Large intestine (tissue), 3 donors: ENCODE measurements around the gene CFAP65. TPM values are rescaled to one million over a fixed set of nuclear protein-coding genes. Genes with fewer than 3 reads are reported as not detected.

ENCODE experiments used
- DNase-seq, 2 donors: peaks; one replicate each; pipeline versions ENCODE4 v3.0.0 to v3.0.0-alpha.2; 2013
- H3K27ac ChIP-seq: one replicate; pipeline ENCODE4 v1.5.1; 2013; ENCODE audit warnings: low read length
- H3K27me3 ChIP-seq: 2 replicates; pipeline ENCODE4 v1.6.1; 2013; ENCODE audit warnings: low read length; ENCODE audit not compliant: control insufficient read depth, insufficient read depth
- H3K36me3 ChIP-seq: 2 replicates; pipeline ENCODE4 v1.6.1; 2013; ENCODE audit warnings: low read length; ENCODE audit not compliant: control insufficient read depth, insufficient read depth
- H3K4me1 ChIP-seq: one replicate; pipeline ENCODE4 v1.6.1; 2013; ENCODE audit warnings: low read length; ENCODE audit not compliant: control insufficient read depth, insufficient read depth
- H3K4me3 ChIP-seq: one replicate; pipeline ENCODE4 v1.5.1; 2013; ENCODE audit warnings: low read length
- H3K9me3 ChIP-seq: one replicate; pipeline ENCODE4 v1.6.1; 2013; ENCODE audit warnings: mild to moderate bottlenecking, low read depth, low read length, moderate library complexity; ENCODE audit not compliant: control insufficient read depth
- WGBS: methylation state at CpG from one replicate; pipeline ENCODE4 v1.1.5; 2013; ENCODE audit warnings: low lambda C conversion rate; ENCODE audit not compliant: insufficient coverage; 5-methylcytosine and 5-hydroxymethylcytosine counted together
- polyA plus RNA-seq: library from polyadenylated mRNA; unstranded; fragments of 120-200 nt; gene quantifications from one replicate; pipeline ENCODE4 v1.2.1, GENCODE V29; 2013

Gene CFAP65
- polyA plus RNA-seq, 1 donor, result 3.4 TPM

DNA sequence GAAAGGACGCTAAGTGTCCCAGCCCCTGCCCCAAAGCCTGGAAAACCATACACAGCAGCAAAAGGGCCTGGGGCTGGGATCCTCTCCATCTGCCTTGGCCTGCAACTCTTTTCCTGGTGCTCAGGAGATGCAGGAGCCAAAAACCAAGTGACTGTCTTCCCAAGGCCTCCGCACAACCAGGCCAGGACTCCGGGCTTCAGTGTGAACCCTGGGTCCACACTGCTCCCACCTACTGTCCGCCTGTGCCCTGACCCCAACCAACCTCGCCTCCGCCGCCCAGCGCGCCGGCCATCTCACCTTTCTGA, 57.4 kb downstream of the CFAP65 start:
- no CpG with 5 or more reads among the region's 10 CpGs for WGBS
- DNase-seq, result no peak
- H3K27me3 ChIP-seq, result peaks cover 93% of the 10 kb centered on the region
- no peak overlapping the region for H3K27ac ChIP-seq
- H3K36me3 ChIP-seq, result no peaks in the 10 kb centered on the region
- peaks cover 13% of the 10 kb centered on the region for H3K4me1 ChIP-seq
- peaks cover 13% of the 10 kb centered on the region for H3K9me3 ChIP-seq
- H3K4me3 ChIP-seq, result peak overlapping the region; percentile 16

DNA sequence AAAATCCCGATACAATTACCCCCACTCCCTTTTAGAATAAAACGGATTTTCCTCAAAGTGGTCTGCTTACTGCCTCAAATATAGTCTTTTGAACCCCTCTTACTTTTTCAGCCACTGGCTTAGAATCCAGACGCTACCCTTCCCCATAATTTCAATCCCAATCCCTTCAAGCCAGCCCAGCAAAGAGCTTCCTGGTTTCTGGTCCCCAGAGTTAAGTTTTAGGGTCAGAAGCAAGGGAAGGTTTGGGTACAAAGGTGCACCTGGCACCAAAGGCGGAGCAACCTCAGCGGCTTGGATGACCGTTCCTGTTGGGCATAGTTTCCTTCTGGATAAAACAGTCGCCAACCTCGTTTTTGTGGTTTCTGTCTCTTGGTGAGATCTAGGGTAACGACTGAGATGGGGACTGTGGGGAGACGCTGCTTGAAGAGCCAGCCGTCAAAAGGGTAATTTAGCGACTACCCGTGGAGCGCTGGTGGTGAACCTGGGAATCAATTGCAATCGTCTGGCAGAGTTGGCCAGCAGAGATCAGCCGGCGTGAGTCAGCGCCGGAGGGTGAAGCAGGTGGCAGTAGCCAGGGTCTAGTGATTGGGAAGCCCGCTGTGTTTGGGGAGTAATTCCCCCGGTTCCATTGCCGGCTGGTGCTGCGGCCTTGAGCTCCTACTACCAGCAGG, 57.9 kb downstream of the CFAP65 start:
- Histone ChIP-seq H3K27ac (no peak overlapping the region), H3K4me3 (peak overlapping the region; percentile 16), H3K9me3 (peaks cover 13% of the 10 kb centered on the region), H3K36me3 (no peaks in the 10 kb centered on the region), H3K4me1 (peaks cover 13% of the 10 kb centered on the region), H3K27me3 (peaks cover 93% of the 10 kb centered on the region)
- DNase-seq, result no peak
- WGBS, result 60% methylated on average over 1 of the region's 23 CpGs

DNA sequence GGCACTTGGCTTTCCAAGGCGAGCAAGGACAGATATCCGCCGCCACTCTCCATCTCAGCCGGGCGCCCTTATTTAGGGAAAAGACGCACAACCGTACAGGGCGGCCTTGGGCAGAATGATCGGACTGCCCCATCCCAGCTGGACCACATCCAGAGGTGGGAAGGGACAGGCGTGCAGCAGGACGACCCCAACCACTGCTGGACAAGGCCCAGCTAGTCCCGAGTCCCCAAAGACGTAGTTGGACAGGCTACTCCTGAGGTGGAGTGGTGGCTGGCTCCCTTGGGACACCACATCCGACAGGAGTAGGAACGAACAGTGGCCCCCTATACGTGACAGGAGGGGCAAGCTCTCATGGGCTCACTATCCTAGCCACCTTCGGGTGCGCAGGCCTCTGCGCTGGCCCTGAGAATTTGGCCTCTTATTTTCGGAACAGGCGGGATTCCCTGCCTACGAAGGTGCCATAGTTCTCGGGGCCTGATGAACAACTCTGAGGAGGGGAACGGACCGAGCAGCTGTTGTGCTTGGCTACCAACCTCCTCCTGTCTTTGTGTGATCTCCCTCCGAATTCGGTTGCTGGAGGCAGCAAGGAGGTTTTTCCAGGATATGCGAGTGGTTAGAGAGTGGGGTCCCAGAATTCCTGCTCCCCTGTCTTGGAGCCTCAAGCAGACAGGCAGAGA, 58.6 kb downstream of the CFAP65 start:
- peaks cover 13% of the 10 kb centered on the region for H3K4me1 ChIP-seq
- H3K36me3 ChIP-seq, result no peaks in the 10 kb centered on the region
- H3K9me3 ChIP-seq, result peaks cover 13% of the 10 kb centered on the region
- no peak overlapping the region for H3K27ac ChIP-seq
- H3K27me3 ChIP-seq, result peaks cover 92% of the 10 kb centered on the region
- H3K4me3 ChIP-seq, result peak overlapping the region; percentile 13
- no peak for DNase-seq
- no CpG with 5 or more reads among the region's 28 CpGs for WGBS

DNA sequence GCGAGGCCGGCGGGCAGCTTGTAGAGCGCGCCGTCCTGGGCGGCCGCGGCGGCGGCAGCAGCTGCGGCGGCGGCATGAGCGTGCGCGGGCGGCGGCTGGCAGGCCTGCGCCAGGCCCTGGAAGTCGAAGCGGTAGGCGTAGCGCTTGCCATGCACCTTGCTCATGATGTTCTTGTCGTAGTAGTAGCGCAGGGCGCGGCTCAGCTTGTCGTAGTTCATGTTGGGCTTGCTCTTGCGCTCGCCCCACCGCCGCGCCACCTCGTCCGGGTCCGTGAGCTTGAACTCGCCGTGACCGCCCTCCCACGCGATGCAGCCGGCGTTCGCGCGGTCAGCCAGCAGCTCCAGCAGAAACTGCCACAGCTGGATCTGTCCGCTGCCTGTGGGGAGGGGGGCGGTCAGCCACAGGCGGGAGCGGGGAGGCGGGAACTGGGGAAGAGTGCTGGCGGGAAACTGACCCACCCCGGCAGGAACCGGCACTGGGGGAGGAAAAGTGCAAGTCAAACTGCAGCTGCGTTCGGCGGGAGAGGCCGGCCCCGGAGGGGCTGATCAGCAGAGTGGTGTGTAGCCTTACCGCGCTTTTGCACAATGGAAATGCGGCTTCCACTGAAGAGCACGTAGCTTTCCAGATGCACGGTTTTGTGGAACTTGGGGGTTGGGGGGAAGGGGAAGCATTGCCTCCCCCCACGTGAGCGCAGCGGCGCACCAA, 59.3 kb downstream of the CFAP65 start:
- Histone ChIP-seq H3K4me3 (peak overlapping the region; percentile 17), H3K36me3 (no peaks in the 10 kb centered on the region), H3K4me1 (peaks cover 13% of the 10 kb centered on the region), H3K9me3 (peaks cover 13% of the 10 kb centered on the region), H3K27ac (no peak overlapping the region), H3K27me3 (peaks cover 92% of the 10 kb centered on the region)
- WGBS, result no CpG with 5 or more reads among the region's 69 CpGs
- peak in 1 of 2 donors; percentile 49 for DNase-seq

DNA sequence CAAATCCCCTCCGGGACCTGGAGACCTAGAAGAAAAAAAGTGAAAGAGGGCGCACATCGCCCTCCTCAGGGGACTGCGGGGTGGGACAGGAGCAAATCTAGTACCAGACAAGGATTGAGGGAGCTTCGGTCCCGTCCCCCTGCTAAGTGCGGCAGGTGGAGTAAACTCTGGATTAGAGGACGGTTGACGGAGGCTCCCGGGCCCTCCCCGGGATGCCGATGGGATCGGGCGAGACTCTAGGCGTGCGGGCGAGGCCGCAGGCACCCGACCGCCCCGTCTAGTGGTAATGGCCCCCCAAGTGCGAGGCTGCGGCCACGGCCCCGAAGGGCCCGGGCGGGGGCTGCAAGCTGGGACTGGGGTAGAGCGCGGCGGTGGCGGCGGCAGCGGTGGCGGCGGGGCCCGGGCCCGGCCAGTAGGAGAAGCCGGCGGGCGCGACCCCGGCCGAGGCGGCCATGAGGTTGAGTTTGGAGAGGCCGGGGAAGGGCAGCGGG, 59.9 kb downstream of the CFAP65 start:
- peaks cover 13% of the 10 kb centered on the region for H3K4me1 ChIP-seq
- H3K4me3 ChIP-seq, result no peak overlapping the region
- no peaks in the 10 kb centered on the region for H3K36me3 ChIP-seq
- no peak overlapping the region for H3K27ac ChIP-seq
- peaks cover 90% of the 10 kb centered on the region for H3K27me3 ChIP-seq
- peaks cover 13% of the 10 kb centered on the region for H3K9me3 ChIP-seq
- no peak for DNase-seq
- no CpG with 5 or more reads among the region's 46 CpGs for WGBS

DNA sequence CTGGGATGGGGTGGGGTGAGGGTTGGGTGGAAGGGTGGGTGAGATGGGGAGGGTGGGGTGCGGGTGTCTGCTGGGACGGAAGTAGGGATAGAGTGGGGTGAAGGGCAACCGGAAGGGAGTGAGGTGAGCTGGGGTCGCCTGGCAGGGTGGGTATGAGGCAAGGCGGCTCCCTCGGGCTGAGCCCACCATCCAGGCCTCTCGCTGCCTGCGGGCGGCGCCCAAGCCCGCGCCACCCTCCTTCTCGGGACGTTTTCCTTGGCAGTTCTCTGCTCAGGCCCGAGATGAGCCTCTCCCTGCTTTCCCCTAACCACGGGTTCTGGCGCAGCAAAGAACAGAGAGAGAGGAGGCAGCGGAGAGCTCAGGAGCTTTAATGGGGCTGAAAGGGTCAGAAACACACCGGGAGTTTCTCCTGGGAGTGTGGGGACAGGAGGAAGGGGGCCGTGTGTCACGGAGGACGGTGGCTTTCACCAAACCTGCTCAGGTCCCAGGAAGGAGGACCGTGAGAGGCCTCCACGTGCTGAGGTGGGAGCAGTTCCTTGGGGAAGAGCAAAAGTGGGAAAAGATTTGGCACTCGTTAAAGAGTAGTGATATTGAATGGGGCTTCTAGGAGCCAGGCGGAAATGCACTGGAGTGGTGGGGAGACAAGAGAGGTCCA, 60.5 kb downstream of the CFAP65 start:
- peaks cover 84% of the 10 kb centered on the region for H3K27me3 ChIP-seq
- H3K4me3 ChIP-seq, result no peak overlapping the region
- 20% methylated on average over 2 of the region's 26 CpGs for WGBS
- DNase-seq, result no peak
- no peaks in the 10 kb centered on the region for H3K36me3 ChIP-seq
- H3K27ac ChIP-seq, result no peak overlapping the region
- peaks cover 13% of the 10 kb centered on the region for H3K9me3 ChIP-seq
- H3K4me1 ChIP-seq, result peaks cover 14% of the 10 kb centered on the region

DNA sequence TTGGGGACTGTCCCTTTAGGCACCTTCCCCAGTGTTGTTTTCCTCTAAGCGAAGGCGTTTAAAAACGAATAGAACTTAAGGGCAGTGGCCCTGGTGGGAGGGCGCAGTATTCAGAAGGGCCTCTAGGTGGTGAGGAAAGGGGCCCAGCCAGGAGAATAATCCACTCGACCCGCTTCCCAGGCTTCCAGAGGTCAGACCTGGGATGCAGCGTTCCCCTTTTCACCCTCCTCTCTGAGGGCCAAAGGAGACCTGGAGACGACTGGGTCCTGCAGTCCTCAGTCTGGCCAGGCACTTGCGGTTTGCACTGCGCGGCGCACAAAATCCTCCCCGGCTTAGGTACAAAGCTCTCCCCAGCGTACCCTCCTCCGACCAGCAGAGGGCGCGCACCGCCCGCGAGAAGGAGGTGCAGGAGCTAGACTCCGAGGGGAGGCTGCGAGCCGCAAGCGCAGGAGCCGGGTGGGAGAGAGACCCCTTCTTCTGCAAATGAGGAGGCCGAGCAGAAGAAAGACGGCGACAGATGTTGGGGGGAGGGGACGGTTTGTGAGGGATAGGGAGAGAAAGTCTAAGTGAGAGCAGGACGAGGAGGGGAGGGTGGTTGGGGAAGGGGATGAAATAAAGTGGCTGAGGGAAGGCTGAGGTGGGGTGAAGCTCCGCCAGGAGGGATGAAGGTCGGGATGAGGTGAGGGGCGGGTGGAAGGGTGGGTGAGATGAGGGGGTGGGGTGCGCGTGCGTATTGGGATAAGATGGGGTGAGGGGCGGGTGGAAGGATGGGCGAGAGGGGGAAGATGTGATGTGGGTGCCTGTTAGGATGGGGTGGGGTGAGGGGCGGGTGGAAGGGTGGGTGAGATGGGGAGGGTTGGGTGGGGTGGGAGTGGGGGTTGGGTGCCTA, 61.2 kb downstream of the CFAP65 start:
- no peaks in the 10 kb centered on the region for H3K36me3 ChIP-seq
- WGBS, result 3% methylated on average over 5 of the region's 39 CpGs
- H3K4me1 ChIP-seq, result peaks cover 17% of the 10 kb centered on the region
- peak; percentile 78 to 82 for DNase-seq
- peaks cover 77% of the 10 kb centered on the region for H3K27me3 ChIP-seq
- H3K4me3 ChIP-seq, result peak overlapping the region; percentile 4
- no peak overlapping the region for H3K27ac ChIP-seq
- H3K9me3 ChIP-seq, result peaks cover 8% of the 10 kb centered on the region

DNA sequence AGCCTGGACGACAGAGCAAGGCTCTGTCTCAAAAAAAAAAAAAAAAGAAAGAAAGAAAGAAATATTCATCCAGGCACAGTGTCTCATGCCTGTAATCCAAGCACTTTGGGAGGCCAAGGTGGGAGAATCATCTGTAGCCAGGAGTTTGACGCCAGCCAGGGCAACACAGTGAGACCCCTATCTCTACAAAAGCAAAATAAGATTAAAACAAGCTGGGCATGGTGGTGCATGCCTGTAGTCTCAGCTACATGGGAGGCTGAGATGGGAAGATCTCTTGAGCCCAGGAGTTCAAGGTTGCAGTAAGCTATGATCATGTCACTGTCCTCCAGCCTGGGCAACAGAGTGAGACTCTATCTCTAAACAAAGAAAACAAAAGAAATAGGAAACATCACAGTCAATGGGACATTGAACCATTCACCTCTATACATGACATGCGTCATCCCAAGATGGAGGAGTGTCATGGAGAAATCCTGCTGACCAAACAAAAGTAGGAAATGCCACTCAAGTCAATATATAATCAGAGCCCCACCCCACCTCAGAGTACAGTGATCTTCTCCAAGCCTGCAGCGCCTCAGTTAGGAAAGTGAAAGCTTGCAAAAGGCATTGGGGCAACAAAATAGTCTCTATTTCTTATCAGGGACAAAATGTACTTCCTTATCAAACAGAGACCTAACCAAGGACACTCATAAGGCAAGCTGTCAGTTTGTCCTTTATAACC, 66.1 kb downstream of the CFAP65 start:
- no peak overlapping the region for H3K4me3 ChIP-seq
- DNase-seq, result peak; percentile 57 to 86
- no peak overlapping the region for H3K27ac ChIP-seq
- H3K9me3 ChIP-seq, result no peaks in the 10 kb centered on the region
- H3K27me3 ChIP-seq, result peaks cover 55% of the 10 kb centered on the region
- WGBS, result no CpG with 5 or more reads among the region's 4 CpGs
- H3K36me3 ChIP-seq, result no peaks in the 10 kb centered on the region
- peaks cover 7% of the 10 kb centered on the region for H3K4me1 ChIP-seq

DNA sequence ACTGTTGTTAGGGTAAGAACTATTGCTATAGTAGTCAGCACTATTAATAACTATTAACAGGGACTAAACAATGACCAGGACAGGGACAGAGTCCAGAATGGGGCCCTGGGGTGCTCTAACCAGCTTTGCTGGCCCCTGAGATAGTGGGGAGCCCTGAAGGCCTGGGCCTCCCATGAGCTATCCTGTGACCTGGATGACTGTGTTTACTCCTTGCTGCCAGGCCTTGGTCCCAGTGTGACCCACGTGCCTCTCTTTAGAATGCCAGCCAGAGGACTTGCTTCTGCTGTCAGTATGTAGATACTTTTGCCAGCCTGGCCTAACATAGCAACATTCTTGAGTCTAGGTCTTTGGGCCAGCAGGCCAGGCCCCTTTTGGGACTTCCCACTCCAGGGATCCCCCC, 70.4 kb downstream of the CFAP65 start:
- H3K9me3 ChIP-seq, result no peaks in the 10 kb centered on the region
- peak in 1 of 2 donors; percentile 77 for DNase-seq
- no peak overlapping the region for H3K27ac ChIP-seq
- peaks cover 36% of the 10 kb centered on the region for H3K27me3 ChIP-seq
- H3K4me1 ChIP-seq, result peaks cover 4% of the 10 kb centered on the region
- no CpG with 5 or more reads among the region's 1 CpG for WGBS
- H3K36me3 ChIP-seq, result no peaks in the 10 kb centered on the region
- H3K4me3 ChIP-seq, result no peak overlapping the region
